MM.1S (cell line): ENCODE data around the gene TOM1.

ENCODE experiments used
- CTCF ChIP-seq: fragments of 300-600 bp; sonication (generic); IDR thresholded peaks from 2 replicates; pipeline ENCODE4 v1.5.1; 2016; ENCODE audit warnings: antibody characterized with exemption, low read length, mixed read lengths
- EZH2 ChIP-seq: fragments of 300-600 bp; sonication (generic); optimal IDR thresholded peaks from 2 replicates; pipeline ENCODE3; 2017; ENCODE audit warnings: low read depth, mild to moderate bottlenecking, antibody characterized with exemption, low read length, mixed read lengths
- EZH2phosphoT487 ChIP-seq: fragments of 300-600 bp; sonication (generic); IDR thresholded peaks from 2 replicates; pipeline ENCODE4 v1.6.1; 2018; ENCODE audit warnings: antibody characterized with exemption, low read length

GRCh38 chr22:35275580-35275979 lies 24.1 kb upstream of the TOM1 start:
- TF ChIP-seq CTCF (no peak), EZH2 (no peak), EZH2phosphoT487 (no peak)
